HG03469 (cell line): ENCODE data around the gene ACAP1.
"Not testable (repeated sequence)": the region's sequence is repeated elsewhere in the genome, so short reads cannot be mapped to it uniquely, and the experiment has no call there.

Source experiments
- ATAC-seq: cut with Tn5 transposase; IDR thresholded peaks from one replicate; pipeline ENCODE4 v1.9.1; 2021; ENCODE audit warnings: mild to moderate bottlenecking, moderate library complexity, moderate number of reproducible peaks; ENCODE audit not compliant: unreplicated experiment

The ACAP1 gene

GRCh38 chr17:7328009-7328408, 8.3 kb upstream of the ACAP1 start:
- ATAC-seq: no peak

- no peak for ATAC-seq
These were observed 7.4 kb upstream of the ACAP1 start, which contains the start of gene NEURL4 for GRCh38 chr17:7328840-7329373. NEURL4 (minus strand) TSS chr17:7329335; CDS start chr17:7329312, 23 bp downstream.

GRCh38 chr17:7329374-7329996, 6.8 kb upstream of the ACAP1 start:
- peak; percentile 37 for ATAC-seq

GRCh38 chr17:7329997-7330637, 6.2 kb upstream of the ACAP1 start:
- peak; percentile 22 for ATAC-seq

GRCh38 chr17:7330638-7331015, 5.7 kb upstream of the ACAP1 start:
- no peak for ATAC-seq

- ATAC-seq: no peak
These were observed 4.2 kb upstream of the ACAP1 start for GRCh38 chr17:7332111-7332510.

GRCh38 chr17:7332600-7333069, 3.7 kb upstream of the ACAP1 start:
- not testable (repeated sequence) for ATAC-seq

- ATAC-seq: no peak
These were observed 1.3 kb upstream of the ACAP1 start for GRCh38 chr17:7334938-7335538.

GRCh38 chr17:7335765-7336164, 564 bp upstream of the ACAP1 start:
- not testable (repeated sequence) for ATAC-seq

GRCh38 chr17:7337600-7337999, 1.3 kb downstream of the ACAP1 start:
- ATAC-seq: not testable (repeated sequence)

GRCh38 chr17:7340179-7340578, 3.9 kb downstream of the ACAP1 start:
- ATAC-seq: no peak

- ATAC-seq: no peak
These were observed 5.5 kb downstream of the ACAP1 start for GRCh38 chr17:7341842-7342241.

GRCh38 chr17:7343250-7343649, 6.9 kb downstream of the ACAP1 start:
- no peak for ATAC-seq

GRCh38 chr17:7346761-7347614, 10.7 kb downstream of the ACAP1 start:
- ATAC-seq: no peak

GRCh38 chr17:7347630-7348477, 11.5 kb downstream of the ACAP1 start:
- ATAC-seq: no peak

GRCh38 chr17:7348478-7349242, 12.3 kb downstream of the ACAP1 start:
- no peak for ATAC-seq

- peak; percentile 32 for ATAC-seq
These were observed 15.6 kb downstream of the ACAP1 start, which contains the start of gene KCTD11 for GRCh38 chr17:7351665-7352502. KCTD11 (plus strand) TSS chr17:7352162.

GRCh38 chr17:7352503-7352889, 16.2 kb downstream of the ACAP1 start:
- no peak for ATAC-seq
